HepG2 (cell line): ENCODE measurements around the gene SYTL1. TPM values are rescaled to one million over a fixed set of nuclear protein-coding genes. Genes with fewer than 3 reads are reported as not detected.

ENCODE experiments used
- ARHGAP35 ChIP-seq: sonication (generic); formaldehyde crosslinking; IDR thresholded peaks from 2 replicates; pipeline ENCODE4 v1.9.0; 2022; ENCODE audit warnings: mild to moderate bottlenecking, inconsistent platforms, moderate library complexity, missing genetic modification reagents, borderline replicate concordance
- ATRX ChIP-seq: sonication (generic); formaldehyde crosslinking; IDR thresholded peaks from 2 replicates; pipeline ENCODE4 v1.4.0; 2020; ENCODE audit warnings: missing genetic modification reagents, borderline replicate concordance
- CENPT ChIP-seq: sonication (generic); formaldehyde crosslinking; IDR thresholded peaks from 2 replicates; pipeline ENCODE4 v1.8.0; 2022; ENCODE audit warnings: low read depth, mild to moderate bottlenecking, moderate library complexity, missing genetic modification reagents
- FOXA3 ChIP-seq: IDR thresholded peaks from 2 replicates; pipeline ENCODE4 v1.6.1; 2016; ENCODE audit warnings: missing genetic modification reagents, missing compliant biosample characterization
- LCORL ChIP-seq, 2 experiments: fragments of 450-650 bp in 1 of 2; sonication (generic) in 1 of 2; formaldehyde crosslinking in 1 of 2; IDR thresholded peaks; 2 replicates each; pipeline versions ENCODE4 v1.5.0 to v1.6.1; 2017 to 2020; ENCODE audit warnings: antibody characterized with exemption in 1 of 2, missing genetic modification reagents in 1 of 2
- POLR2G ChIP-seq: fragments of 200-400 bp; formaldehyde crosslinking; IDR thresholded peaks from 2 replicates; pipeline ENCODE4 v1.6.1; 2018; ENCODE audit warnings: mild to moderate bottlenecking, low read depth, low read length, moderate library complexity
- REPIN1 ChIP-seq: sonication (generic); formaldehyde crosslinking; IDR thresholded peaks from 2 replicates; pipeline ENCODE4 v1.8.0; 2022; ENCODE audit warnings: missing genetic modification reagents, low read depth, mild to moderate bottlenecking, borderline replicate concordance
- RNF2 ChIP-seq: fragments of 450-650 bp; conservative IDR thresholded peaks from 2 replicates; pipeline ENCODE4 v1.6.1; 2016; ENCODE audit warnings: low read depth
- SMARCC2 ChIP-seq: fragments of 450-650 bp; IDR thresholded peaks from 2 replicates; pipeline ENCODE4 v1.6.1; 2017; ENCODE audit warnings: antibody characterized with exemption, mild to moderate bottlenecking
- SRF ChIP-seq: IDR thresholded peaks from 2 replicates; pipeline ENCODE4 v1.6.1; 2011; ENCODE audit warnings: mild to moderate bottlenecking, low read depth, low read length, moderate library complexity
- YY1 ChIP-seq: IDR thresholded peaks from 2 replicates; pipeline ENCODE4 v1.6.1; 2011; ENCODE audit warnings: low read length, low read depth, moderate library complexity, mild to moderate bottlenecking; ENCODE audit not compliant: insufficient read depth, insufficient replicate concordance
- ZNF350 ChIP-seq: sonication (generic); formaldehyde crosslinking; IDR thresholded peaks from 2 replicates; pipeline ENCODE4 v1.4.0; 2020; ENCODE audit warnings: mild to moderate bottlenecking, low read depth, missing genetic modification reagents, borderline replicate concordance
- ZNF598 ChIP-seq: sonication (generic); formaldehyde crosslinking; IDR thresholded peaks from 2 replicates; pipeline ENCODE4 v1.5.1; 2020; ENCODE audit warnings: mild to moderate bottlenecking, missing genetic modification reagents, borderline replicate concordance
- ZNF607 ChIP-seq: sonication (generic); formaldehyde crosslinking; IDR thresholded peaks from 2 replicates; pipeline ENCODE4 v1.5.1; 2020; ENCODE audit warnings: missing genetic modification reagents, mild to moderate bottlenecking, borderline replicate concordance
- ZNF775 ChIP-seq: sonication (generic); formaldehyde crosslinking; IDR thresholded peaks from 2 replicates; pipeline ENCODE4 v1.4.0; 2020; ENCODE audit warnings: missing genetic modification reagents, mild to moderate bottlenecking, moderate library complexity, borderline replicate concordance
- ZNF780A ChIP-seq: sonication (generic); formaldehyde crosslinking; IDR thresholded peaks from 2 replicates; pipeline ENCODE4 v1.8.0; 2022; ENCODE audit warnings: mild to moderate bottlenecking, missing genetic modification reagents, moderate library complexity
- polyA plus RNA-seq, 8 experiments: library from polyadenylated mRNA; depleted of rRNA in 3 of 8; stranded (reverse) in 7 of 8; unstranded in 1 of 8; fragments of >200 nt; fragmentation: Illumina TruSeq in 4 of 8; extraction: Trizol in 4 of 8; gene quantifications; 2 replicates each; pipeline versions ENCODE4 v1.2.1 to v1.2.3, GENCODE V29; 2011 to 2016; ENCODE audit warnings: low read depth in 4 of 8, missing spikeins in 1 of 8, mixed read lengths in 1 of 8; ENCODE audit not compliant: insufficient read depth in 1 of 8
- total RNA-seq, 5 experiments: library from RNA; depleted of rRNA; stranded (reverse); fragments of >200 nt; fragmentation: Illumina TruSeq; extraction: Trizol; gene quantifications; 2 replicates each; pipeline ENCODE4 v1.2.3, GENCODE V29; 2016; ENCODE audit warnings: low read depth in 1 of 5
- TF ChIP-seq, protein P1 (sequence below): sonication (generic); formaldehyde crosslinking; IDR thresholded peaks from 2 replicates; pipeline ENCODE4 v1.4.0; 2020; ENCODE audit warnings: missing genetic modification reagents
- TF ChIP-seq, protein P2 (sequence below): sonication (generic); formaldehyde crosslinking; IDR thresholded peaks from 2 replicates; pipeline ENCODE4 v1.5.1; 2020; ENCODE audit warnings: mild to moderate bottlenecking, missing genetic modification reagents
- TF ChIP-seq, protein P3 (sequence below): IDR thresholded peaks from 2 replicates; pipeline ENCODE4 v1.6.1; 2016; ENCODE audit warnings: mild to moderate bottlenecking, missing biosample characterization, missing genetic modification reagents
- TF ChIP-seq, protein P4 (sequence below): sonication (generic); formaldehyde crosslinking; IDR thresholded peaks from 2 replicates; pipeline ENCODE4 v1.5.1; 2020; ENCODE audit warnings: mild to moderate bottlenecking, missing genetic modification reagents, moderate library complexity

Gene SYTL1
- total and polyA plus RNA-seq, 2 of the 13 experiments (the other 11 are each of a cell fraction or from before 2014, with no cell fraction given), result 11.1 to 17.8 TPM

DNA sequence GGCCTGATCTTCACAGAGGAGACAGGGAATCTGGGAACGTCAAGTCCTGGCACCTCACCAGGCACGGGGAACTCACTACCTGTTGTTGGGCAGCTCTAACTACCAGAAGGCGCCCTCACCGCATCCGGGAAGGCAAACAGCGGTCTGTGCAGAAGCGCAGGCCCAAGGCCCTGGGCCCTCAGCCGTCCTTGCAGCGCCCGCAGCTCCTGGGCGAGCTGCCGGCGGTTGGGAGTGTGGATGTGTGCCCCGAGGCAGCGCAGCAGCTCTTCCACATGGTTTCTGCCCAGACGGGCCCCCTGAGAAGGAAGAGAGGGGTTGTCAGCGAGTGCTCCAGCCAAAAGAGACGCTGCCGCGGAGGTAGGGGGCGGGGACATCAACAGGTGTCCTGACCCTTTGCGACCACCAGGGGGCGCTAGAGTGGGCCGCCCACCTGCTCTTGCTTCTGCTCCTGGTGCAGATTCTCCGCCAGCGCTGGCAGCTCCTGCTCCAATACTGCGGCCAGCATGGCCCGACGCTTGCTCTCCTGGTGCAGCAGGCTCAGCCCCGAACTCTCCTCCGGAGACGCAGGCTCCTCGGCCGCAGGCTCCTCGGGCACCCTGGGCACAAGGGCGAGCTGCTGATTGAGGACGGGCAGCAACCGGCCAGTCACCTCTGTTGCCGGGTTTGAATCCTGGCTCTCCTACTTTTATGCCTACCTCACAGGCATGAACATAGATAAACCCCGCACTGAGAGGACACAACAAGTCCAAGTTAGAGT, 15.6 kb downstream of the SYTL1 start (continued):
- TF ChIP-seq, protein P1, sequence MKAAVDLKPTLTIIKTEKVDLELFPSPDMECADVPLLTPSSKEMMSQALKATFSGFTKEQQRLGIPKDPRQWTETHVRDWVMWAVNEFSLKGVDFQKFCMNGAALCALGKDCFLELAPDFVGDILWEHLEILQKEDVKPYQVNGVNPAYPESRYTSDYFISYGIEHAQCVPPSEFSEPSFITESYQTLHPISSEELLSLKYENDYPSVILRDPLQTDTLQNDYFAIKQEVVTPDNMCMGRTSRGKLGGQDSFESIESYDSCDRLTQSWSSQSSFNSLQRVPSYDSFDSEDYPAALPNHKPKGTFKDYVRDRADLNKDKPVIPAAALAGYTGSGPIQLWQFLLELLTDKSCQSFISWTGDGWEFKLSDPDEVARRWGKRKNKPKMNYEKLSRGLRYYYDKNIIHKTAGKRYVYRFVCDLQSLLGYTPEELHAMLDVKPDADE (CRISPR knock-in tag), result no peak
- TF ChIP-seq, protein P2, sequence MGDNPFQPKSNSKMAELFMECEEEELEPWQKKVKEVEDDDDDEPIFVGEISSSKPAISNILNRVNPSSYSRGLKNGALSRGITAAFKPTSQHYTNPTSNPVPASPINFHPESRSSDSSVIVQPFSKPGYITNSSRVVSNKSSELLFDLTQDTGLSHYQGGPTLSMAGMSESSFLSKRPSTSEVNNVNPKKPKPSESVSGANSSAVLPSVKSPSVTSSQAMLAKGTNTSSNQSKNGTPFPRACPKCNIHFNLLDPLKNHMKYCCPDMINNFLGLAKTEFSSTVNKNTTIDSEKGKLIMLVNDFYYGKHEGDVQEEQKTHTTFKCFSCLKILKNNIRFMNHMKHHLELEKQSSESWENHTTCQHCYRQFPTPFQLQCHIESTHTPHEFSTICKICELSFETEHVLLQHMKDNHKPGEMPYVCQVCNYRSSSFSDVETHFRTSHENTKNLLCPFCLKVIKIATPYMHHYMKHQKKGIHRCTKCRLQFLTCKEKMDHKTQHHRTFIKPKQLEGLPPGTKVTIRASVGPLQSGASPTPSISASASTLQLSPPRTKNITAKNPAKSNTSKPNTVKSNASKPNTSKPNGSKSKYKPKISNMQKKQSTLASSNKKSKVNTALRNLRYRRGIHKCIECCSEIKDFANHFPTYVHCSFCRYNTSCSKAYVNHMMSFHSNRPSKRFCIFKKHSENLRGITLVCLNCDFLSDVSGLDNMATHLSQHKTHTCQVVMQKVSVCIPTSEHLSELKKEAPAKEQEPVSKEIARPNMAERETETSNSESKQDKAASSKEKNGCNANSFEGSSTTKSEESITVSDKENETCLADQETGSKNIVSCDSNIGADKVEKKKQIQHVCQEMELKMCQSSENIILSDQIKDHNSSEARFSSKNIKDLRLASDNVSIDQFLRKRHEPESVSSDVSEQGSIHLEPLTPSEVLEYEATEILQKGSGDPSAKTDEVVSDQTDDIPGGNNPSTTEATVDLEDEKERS, result no peak
- TF ChIP-seq RNF2, result no peak
- TF ChIP-seq, protein P3, sequence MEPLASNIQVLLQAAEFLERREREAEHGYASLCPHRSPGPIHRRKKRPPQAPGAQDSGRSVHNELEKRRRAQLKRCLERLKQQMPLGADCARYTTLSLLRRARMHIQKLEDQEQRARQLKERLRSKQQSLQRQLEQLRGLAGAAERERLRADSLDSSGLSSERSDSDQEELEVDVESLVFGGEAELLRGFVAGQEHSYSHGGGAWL, result 0 out of 2 replicates have a peak, but pooled peaks have one; percentile 40
- no peak for TF ChIP-seq ZNF598 (CRISPR knock-in tag)
- no peak for TF ChIP-seq FOXA3 (CRISPR knock-in tag)
- peak; percentile 32; the same call in 1 of the 2 replicates for TF ChIP-seq REPIN1 (CRISPR knock-in tag)
- TF ChIP-seq ARHGAP35 (CRISPR knock-in tag), result no peak
- no peak for TF ChIP-seq CENPT
- TF ChIP-seq ZNF780A (CRISPR knock-in tag), result no peak
- no peak for TF ChIP-seq POLR2G
- peak; percentile 38; the same call in 1 of the 2 replicates for TF ChIP-seq ZNF350 (CRISPR knock-in tag)
- TF ChIP-seq LCORL (IDR thresholded peaks at IDR 0.05), result no peak
- TF ChIP-seq LCORL (CRISPR knock-in tag; IDR thresholded peaks at IDR 0.05), result 0 out of 2 replicates have a peak, but pooled peaks have one; percentile 36
- TF ChIP-seq ZNF607, result peak; percentile 85
- no peak for TF ChIP-seq ZNF775 (CRISPR knock-in tag)
- TF ChIP-seq, protein P4, sequence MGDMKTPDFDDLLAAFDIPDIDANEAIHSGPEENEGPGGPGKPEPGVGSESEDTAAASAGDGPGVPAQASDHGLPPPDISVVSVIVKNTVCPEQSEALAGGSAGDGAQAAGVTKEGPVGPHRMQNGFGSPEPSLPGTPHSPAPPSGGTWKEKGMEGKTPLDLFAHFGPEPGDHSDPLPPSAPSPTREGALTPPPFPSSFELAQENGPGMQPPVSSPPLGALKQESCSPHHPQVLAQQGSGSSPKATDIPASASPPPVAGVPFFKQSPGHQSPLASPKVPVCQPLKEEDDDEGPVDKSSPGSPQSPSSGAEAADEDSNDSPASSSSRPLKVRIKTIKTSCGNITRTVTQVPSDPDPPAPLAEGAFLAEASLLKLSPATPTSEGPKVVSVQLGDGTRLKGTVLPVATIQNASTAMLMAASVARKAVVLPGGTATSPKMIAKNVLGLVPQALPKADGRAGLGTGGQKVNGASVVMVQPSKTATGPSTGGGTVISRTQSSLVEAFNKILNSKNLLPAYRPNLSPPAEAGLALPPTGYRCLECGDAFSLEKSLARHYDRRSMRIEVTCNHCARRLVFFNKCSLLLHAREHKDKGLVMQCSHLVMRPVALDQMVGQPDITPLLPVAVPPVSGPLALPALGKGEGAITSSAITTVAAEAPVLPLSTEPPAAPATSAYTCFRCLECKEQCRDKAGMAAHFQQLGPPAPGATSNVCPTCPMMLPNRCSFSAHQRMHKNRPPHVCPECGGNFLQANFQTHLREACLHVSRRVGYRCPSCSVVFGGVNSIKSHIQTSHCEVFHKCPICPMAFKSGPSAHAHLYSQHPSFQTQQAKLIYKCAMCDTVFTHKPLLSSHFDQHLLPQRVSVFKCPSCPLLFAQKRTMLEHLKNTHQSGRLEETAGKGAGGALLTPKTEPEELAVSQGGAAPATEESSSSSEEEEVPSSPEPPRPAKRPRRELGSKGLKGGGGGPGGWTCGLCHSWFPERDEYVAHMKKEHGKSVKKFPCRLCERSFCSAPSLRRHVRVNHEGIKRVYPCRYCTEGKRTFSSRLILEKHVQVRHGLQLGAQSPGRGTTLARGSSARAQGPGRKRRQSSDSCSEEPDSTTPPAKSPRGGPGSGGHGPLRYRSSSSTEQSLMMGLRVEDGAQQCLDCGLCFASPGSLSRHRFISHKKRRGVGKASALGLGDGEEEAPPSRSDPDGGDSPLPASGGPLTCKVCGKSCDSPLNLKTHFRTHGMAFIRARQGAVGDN (CRISPR knock-in tag), result peak; percentile 73
- no peak for TF ChIP-seq ATRX (CRISPR knock-in tag)
- peak; percentile 18 for TF ChIP-seq YY1
- TF ChIP-seq SRF, result no peak
- TF ChIP-seq SMARCC2, result no peak
